A549 (cell line): ENCODE data around the gene SLC17A7.

Source experiments
- CHD2 ChIP-seq: fragments of 150-350 bp; IDR thresholded peaks from 2 replicates; pipeline ENCODE4 v1.6.1; 2014; ENCODE audit warnings: low read length; ENCODE audit not compliant: partially characterized antibody
- CHD4 ChIP-seq: fragments of 200-600 bp; sonication (generic); IDR thresholded peaks from 2 replicates; pipeline ENCODE4 v1.6.1; 2016; ENCODE audit warnings: antibody characterized with exemption, mild to moderate bottlenecking, borderline replicate concordance
- EP300 ChIP-seq, 2 experiments: fragments of >200 bp; sonication (Bioruptor Twin); formaldehyde crosslinking; IDR thresholded peaks; 2 replicates in 1 of 2; 3 replicates in 1 of 2; pipeline ENCODE4 v1.6.1; 2016 to 2017
- FOSL2 ChIP-seq, 2 experiments: fragments of 450-650 bp in 1 of 2; fragments of >200 bp in 1 of 2; sonication (Bioruptor Twin) in 1 of 2; formaldehyde crosslinking; IDR thresholded peaks; 2 replicates each; pipeline versions ENCODE4 v1.5.0 to v1.6.1; 2016 to 2020; ENCODE audit warnings: mild to moderate bottlenecking in 1 of 2, moderate library complexity in 1 of 2
- KDM5A ChIP-seq: fragments of 200-600 bp; sonication (generic); IDR thresholded peaks from 2 replicates; pipeline ENCODE4 v1.6.1; 2016; ENCODE audit warnings: antibody characterized with exemption, mild to moderate bottlenecking
- POLR2A ChIP-seq: IDR thresholded peaks from 2 replicates; pipeline ENCODE4 v1.6.1; 2012; ENCODE audit warnings: mild to moderate bottlenecking, low read length
- SMC3 ChIP-seq: fragments of >200 bp; sonication (Bioruptor Twin); formaldehyde crosslinking; IDR thresholded peaks from 3 replicates; pipeline ENCODE4 v1.6.1; 2018; ENCODE audit warnings: inconsistent platforms
- TF ChIP-seq, protein P1 (sequence below): fragments of >200 bp; sonication (Bioruptor Twin); formaldehyde crosslinking; IDR thresholded peaks from 3 replicates; pipeline ENCODE4 v1.5.1; 2016
- TF ChIP-seq, protein P2 (sequence below): IDR thresholded peaks from 2 replicates; pipeline ENCODE4 v1.6.1; 2012; ENCODE audit warnings: low read depth, borderline replicate concordance

DNA sequence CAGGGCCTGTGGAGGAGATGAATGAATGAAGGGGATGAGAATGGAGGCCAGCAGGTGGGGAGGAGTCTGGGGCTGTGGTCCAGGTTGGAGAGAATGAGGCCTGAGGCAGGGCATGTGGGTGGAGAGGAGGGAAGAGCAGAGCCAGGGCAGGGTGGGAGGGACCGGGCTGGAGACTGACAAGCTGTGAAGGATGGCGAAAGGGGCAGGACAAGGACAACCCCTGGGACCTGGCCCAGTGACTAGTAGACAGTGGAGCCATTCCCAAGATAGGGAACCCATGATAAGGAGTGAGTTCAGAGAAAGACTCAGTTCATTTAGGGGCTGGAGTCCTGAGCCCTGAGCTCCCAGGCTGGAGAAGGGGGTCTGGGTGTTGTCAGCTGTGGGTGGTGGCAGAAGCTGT is 21.1 kb downstream of the SLC17A7 start:
- TF ChIP-seq, protein P1, sequence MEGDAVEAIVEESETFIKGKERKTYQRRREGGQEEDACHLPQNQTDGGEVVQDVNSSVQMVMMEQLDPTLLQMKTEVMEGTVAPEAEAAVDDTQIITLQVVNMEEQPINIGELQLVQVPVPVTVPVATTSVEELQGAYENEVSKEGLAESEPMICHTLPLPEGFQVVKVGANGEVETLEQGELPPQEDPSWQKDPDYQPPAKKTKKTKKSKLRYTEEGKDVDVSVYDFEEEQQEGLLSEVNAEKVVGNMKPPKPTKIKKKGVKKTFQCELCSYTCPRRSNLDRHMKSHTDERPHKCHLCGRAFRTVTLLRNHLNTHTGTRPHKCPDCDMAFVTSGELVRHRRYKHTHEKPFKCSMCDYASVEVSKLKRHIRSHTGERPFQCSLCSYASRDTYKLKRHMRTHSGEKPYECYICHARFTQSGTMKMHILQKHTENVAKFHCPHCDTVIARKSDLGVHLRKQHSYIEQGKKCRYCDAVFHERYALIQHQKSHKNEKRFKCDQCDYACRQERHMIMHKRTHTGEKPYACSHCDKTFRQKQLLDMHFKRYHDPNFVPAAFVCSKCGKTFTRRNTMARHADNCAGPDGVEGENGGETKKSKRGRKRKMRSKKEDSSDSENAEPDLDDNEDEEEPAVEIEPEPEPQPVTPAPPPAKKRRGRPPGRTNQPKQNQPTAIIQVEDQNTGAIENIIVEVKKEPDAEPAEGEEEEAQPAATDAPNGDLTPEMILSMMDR: no peak
- TF ChIP-seq SMC3 (no peak), FOSL2 (IDR thresholded peaks at IDR 0.05) (no peak), FOSL2 (CRISPR knock-in tag; IDR thresholded peaks at IDR 0.05) (no peak), KDM5A (no peak), EP300 (IDR thresholded peaks at IDR 0.05) (no peak), CHD4 (no peak), POLR2A (no peak), CHD2 (no peak)
- TF ChIP-seq, protein P2, sequence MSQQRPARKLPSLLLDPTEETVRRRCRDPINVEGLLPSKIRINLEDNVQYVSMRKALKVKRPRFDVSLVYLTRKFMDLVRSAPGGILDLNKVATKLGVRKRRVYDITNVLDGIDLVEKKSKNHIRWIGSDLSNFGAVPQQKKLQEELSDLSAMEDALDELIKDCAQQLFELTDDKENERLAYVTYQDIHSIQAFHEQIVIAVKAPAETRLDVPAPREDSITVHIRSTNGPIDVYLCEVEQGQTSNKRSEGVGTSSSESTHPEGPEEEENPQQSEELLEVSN: no peak
